AG10803 (cell line): Measurements from ENCODE around the gene LARP7.
"Not testable (repeated sequence)": the region's sequence is repeated elsewhere in the genome, so short reads cannot be mapped to it uniquely, and the experiment has no call there.

Experiments used
- DNase-seq: peaks from one replicate; pipeline ENCODE4 v3.0.0; 2010; ENCODE audit warnings: low read depth
- H3K4me3 ChIP-seq: 2 replicates; pipeline ENCODE4 v1.5.1; 2011; ENCODE audit warnings: mild to moderate bottlenecking, low read length, control low read depth
- CTCF ChIP-seq: conservative IDR thresholded peaks from 2 replicates; pipeline ENCODE4 v1.5.1; 2011; ENCODE audit warnings: mild to moderate bottlenecking, low read length, control low read depth, inconsistent platforms

Gene LARP7

GRCh38 chr4:112677519-112678091 is 40.7 kb downstream of the LARP7 start:
- no peak for DNase-seq
- no peak overlapping the region for H3K4me3 ChIP-seq
- no peak for TF ChIP-seq CTCF

DNA sequence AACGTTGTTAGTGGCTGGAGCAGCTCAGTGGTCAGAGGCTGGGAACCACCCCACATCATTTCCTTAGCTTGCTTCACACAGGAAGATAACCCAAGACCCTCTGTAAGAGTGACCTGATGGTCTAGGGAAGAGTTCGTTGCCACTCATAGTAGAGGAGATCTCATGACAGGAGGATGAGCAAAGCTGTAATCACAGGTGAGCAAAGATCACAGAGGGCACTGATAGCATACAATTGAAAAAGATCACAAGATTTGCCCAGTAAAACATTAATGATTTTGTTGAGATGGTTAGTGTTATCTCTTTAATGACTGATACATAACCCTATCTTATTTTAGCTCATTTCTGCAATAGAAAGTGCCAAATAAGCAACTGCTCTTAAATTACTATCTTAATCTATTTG is 44.1 kb downstream of the LARP7 start:
- no peak for TF ChIP-seq CTCF
- no peak overlapping the region for H3K4me3 ChIP-seq
- DNase-seq: no peak

DNA sequence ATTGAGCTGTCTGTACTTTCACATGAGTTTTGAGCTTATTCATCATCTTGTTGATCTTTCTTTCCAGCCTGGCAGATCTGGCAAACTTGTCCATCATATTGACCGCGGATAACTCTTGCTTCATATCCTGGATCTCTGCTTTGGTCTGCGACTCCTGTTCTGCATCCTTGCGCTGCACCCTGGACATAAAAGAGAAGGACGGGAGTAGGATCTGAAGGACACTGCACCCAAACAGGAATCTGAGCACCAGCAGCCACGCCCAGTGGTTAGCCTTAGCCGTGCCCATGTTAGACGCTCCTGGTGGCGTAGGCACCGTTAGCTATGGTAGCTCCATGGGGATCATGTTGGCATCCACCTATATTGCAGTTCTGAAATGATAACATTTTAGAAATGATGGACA is 56.6 kb downstream of the LARP7 start:
- no peak for DNase-seq
- H3K4me3 ChIP-seq: no peak overlapping the region
- TF ChIP-seq CTCF: no peak

GRCh38 chr4:112700679-112701078 is 63.7 kb downstream of the LARP7 start:
- no peak overlapping the region for H3K4me3 ChIP-seq
- no peak for DNase-seq
- TF ChIP-seq CTCF: no peak

GRCh38 chr4:112702892-112703291 is 65.9 kb downstream of the LARP7 start:
- H3K4me3 ChIP-seq: no peak overlapping the region
- no peak for TF ChIP-seq CTCF
- no peak for DNase-seq

- DNase-seq: no peak
- no peak for TF ChIP-seq CTCF
- H3K4me3 ChIP-seq: no peak overlapping the region
These were observed 67.4 kb downstream of the LARP7 start for GRCh38 chr4:112704322-112704721.

GRCh38 chr4:112704991-112705845 is 68.3 kb downstream of the LARP7 start:
- DNase-seq: peak; percentile 46
- H3K4me3 ChIP-seq: peak overlapping the region; percentile 42
- no peak for TF ChIP-seq CTCF

GRCh38 chr4:112705891-112706839 is 69.2 kb downstream of the LARP7 start:
- H3K4me3 ChIP-seq: peak overlapping the region; percentile 49
- DNase-seq: not testable (repeated sequence)
